Bronchial epithelial cell (primary cell): Measurements from ENCODE around the gene DCLK2. TPM values are rescaled to one million over a fixed set of nuclear protein-coding genes. Genes with fewer than 3 reads are reported as not detected.

Experiments used
- DNase-seq: peaks from one replicate; pipeline ENCODE4 v3.0.0-alpha.2; 2010; ENCODE audit warnings: low read depth
- FAIRE-seq: peaks from 2 replicates; lab custom pipeline; 2011; peaks lifted over from hg19 to GRCh38; lab: Jason Lieb, UNC
- H3K27me3 ChIP-seq: 2 replicates; pipeline ENCODE4 v1.5.1; 2011; ENCODE audit warnings: low read length; ENCODE audit not compliant: control insufficient read depth, insufficient read depth
- H3K36me3 ChIP-seq: 2 replicates; pipeline ENCODE4 v1.5.1; 2011; ENCODE audit warnings: low read length; ENCODE audit not compliant: control insufficient read depth, insufficient read depth
- H3K4me3 ChIP-seq: 2 replicates; pipeline ENCODE4 v1.5.1; 2011; ENCODE audit warnings: mild to moderate bottlenecking, low read depth, low read length, control low read depth
- total RNA-seq: library from RNA; depleted of rRNA; stranded (reverse); fragments of >200 nt; gene quantifications from 2 replicates; pipeline ENCODE4 v1.2.1, GENCODE V29; 2014
- TF ChIP-seq, protein P1 (sequence below): IDR thresholded peaks from 2 replicates; pipeline ENCODE4 v1.5.1; 2011; ENCODE audit warnings: mild to moderate bottlenecking, moderate library complexity, low read length, control low read depth, inconsistent platforms; ENCODE audit not compliant: insufficient read depth, severe bottlenecking

DCLK2 gene
- total RNA-seq, 1 donor from 2014 or later: not detected

DNA sequence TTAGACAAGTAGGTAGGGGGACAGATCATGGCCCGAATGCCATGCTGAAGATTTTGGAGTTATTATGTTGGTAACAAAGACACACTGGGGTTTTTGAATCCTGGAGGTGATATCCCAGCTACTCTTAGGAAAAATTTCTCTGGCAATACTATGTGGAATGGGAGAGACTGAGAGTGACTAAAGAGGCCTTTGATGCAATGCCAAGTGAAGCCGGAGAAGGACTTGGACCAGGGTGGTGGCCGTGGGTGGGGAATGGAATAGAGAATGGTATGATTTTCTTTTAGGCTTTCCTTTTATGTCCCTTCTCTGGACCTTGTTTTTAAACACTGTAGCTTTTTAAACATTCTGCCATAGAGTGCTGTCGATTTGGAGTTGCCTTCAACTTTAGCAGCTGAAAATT is 141.6 kb downstream of the DCLK2 start:
- no peak for FAIRE-seq

GRCh38 chr4:150224896-150225591 is 146.8 kb downstream of the DCLK2 start:
- Histone ChIP-seq H3K36me3 (no peaks in the 10 kb centered on the region), H3K27me3 (no peaks in the 10 kb centered on the region), H3K4me3 (no peak overlapping the region)
- no peak for FAIRE-seq
- peak; percentile 28 for DNase-seq
- TF ChIP-seq, protein P1, sequence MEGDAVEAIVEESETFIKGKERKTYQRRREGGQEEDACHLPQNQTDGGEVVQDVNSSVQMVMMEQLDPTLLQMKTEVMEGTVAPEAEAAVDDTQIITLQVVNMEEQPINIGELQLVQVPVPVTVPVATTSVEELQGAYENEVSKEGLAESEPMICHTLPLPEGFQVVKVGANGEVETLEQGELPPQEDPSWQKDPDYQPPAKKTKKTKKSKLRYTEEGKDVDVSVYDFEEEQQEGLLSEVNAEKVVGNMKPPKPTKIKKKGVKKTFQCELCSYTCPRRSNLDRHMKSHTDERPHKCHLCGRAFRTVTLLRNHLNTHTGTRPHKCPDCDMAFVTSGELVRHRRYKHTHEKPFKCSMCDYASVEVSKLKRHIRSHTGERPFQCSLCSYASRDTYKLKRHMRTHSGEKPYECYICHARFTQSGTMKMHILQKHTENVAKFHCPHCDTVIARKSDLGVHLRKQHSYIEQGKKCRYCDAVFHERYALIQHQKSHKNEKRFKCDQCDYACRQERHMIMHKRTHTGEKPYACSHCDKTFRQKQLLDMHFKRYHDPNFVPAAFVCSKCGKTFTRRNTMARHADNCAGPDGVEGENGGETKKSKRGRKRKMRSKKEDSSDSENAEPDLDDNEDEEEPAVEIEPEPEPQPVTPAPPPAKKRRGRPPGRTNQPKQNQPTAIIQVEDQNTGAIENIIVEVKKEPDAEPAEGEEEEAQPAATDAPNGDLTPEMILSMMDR: no peak

More for the DNA sequence above, 141.6 kb downstream of the DCLK2 start:
- H3K36me3 ChIP-seq: no peaks in the 10 kb centered on the region
- H3K4me3 ChIP-seq: no peak overlapping the region
- no peaks in the 10 kb centered on the region for H3K27me3 ChIP-seq
- TF ChIP-seq, protein P1: no peak
- no peak for DNase-seq

DNA sequence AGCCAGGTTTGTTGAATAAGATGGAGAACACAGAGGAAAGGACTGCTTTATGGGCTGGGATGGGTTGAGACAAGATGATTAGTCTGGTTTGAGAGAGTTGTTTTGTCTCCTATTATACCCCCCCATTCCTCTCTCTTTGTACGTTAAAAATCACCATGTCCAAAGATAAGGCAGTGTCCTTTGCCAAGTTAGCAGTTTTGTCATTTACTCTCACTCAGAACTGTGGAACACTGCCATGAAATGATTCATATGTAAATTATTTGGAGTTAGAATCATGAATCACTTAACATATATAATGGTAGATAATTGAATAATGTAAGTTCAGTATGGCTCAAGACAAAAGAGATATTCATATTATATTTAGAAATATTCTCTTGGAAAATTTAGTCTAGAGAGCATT is 151.3 kb downstream of the DCLK2 start:
- TF ChIP-seq, protein P1: no peak
- Histone ChIP-seq H3K36me3 (no peaks in the 10 kb centered on the region), H3K27me3 (peaks cover 2% of the 10 kb centered on the region), H3K4me3 (no peak overlapping the region)
- DNase-seq: peak; percentile 88
- no peak for FAIRE-seq

GRCh38 chr4:150230561-150230960 is 152.3 kb downstream of the DCLK2 start:
- no peak overlapping the region for H3K4me3 ChIP-seq
- H3K36me3 ChIP-seq: no peaks in the 10 kb centered on the region
- TF ChIP-seq, protein P1: no peak
- no peak for FAIRE-seq
- peaks cover 4% of the 10 kb centered on the region for H3K27me3 ChIP-seq
- DNase-seq: no peak

DNA sequence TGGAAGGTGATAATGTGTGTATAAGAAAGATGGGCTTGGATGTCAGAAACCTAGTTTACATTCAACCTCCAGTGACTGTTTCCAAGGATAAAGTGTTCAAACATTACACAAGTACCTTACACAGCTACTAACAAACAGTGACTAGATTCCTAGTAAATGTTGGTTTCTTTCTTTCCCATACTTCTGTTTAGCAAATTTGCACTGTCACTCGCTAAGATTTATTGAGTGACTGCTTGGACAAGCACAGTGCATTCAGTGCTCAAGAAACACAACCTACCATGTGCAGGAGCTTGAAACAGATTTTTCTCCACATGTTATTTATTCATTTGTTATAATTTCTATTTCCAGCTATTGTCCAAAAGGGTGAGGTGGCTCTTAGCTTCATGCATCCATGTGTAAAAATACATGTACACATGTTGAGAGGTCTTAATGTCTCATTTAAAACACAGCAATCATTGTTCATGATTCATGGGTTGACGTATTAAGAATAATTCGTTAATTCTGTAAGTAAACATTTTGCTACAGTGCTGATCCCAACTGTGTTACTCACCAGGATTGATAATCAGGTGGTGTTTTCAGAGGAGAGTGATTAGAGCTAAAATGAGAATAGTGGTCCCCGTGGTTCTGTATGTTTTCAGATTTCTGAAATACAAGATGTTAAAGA is 153.0 kb downstream of the DCLK2 start:
- no peaks in the 10 kb centered on the region for H3K36me3 ChIP-seq
- no peak for DNase-seq
- peaks cover 4% of the 10 kb centered on the region for H3K27me3 ChIP-seq
- TF ChIP-seq, protein P1: no peak
- no peak overlapping the region for H3K4me3 ChIP-seq
- no peak for FAIRE-seq
